Measurements from ENCODE around the gene ECE2.
A peak's percentile ranks its signal among the peaks of the same experiment; 100 is the strongest.

ECE2 gene

GRCh38 chr3:184332370-184333090, 56.7 kb downstream of the ECE2 start:
- Histone ChIP-seq H3K4me2 (ENCODE audit: low read length) (no peak overlapping the region), H3K9me3 (ENCODE audit: control insufficient read depth, low read length) (no peaks in the 10 kb centered on the region), H3K27me3 (ENCODE audit: control insufficient read depth, insufficient read depth, low read length) (no peaks in the 10 kb centered on the region), H3K27ac (peak overlapping the region; percentile 61), H3K4me3 (ENCODE audit: low read depth, low read length) (no peak overlapping the region), H2AFZ (no peak overlapping the region), H3K9ac (no peak overlapping the region), H3K36me3 (ENCODE audit: control insufficient read depth, insufficient read depth, low read length) (no peaks in the 10 kb centered on the region), H3K79me2 (peaks cover 4% of the 10 kb centered on the region), H3K4me1 (peaks cover 17% of the 10 kb centered on the region)
- TF ChIP-seq, protein P1, sequence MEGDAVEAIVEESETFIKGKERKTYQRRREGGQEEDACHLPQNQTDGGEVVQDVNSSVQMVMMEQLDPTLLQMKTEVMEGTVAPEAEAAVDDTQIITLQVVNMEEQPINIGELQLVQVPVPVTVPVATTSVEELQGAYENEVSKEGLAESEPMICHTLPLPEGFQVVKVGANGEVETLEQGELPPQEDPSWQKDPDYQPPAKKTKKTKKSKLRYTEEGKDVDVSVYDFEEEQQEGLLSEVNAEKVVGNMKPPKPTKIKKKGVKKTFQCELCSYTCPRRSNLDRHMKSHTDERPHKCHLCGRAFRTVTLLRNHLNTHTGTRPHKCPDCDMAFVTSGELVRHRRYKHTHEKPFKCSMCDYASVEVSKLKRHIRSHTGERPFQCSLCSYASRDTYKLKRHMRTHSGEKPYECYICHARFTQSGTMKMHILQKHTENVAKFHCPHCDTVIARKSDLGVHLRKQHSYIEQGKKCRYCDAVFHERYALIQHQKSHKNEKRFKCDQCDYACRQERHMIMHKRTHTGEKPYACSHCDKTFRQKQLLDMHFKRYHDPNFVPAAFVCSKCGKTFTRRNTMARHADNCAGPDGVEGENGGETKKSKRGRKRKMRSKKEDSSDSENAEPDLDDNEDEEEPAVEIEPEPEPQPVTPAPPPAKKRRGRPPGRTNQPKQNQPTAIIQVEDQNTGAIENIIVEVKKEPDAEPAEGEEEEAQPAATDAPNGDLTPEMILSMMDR (IDR thresholded peaks at IDR 0.05), result no peak

- no peaks in the 10 kb centered on the region for H3K27me3 ChIP-seq (ENCODE audit: control insufficient read depth, insufficient read depth, low read length)
- H3K79me2 ChIP-seq, result no peaks in the 10 kb centered on the region
- TF ChIP-seq, protein P1 (IDR thresholded peaks at IDR 0.05), result no peak
- H3K9ac ChIP-seq, result no peak overlapping the region
- no peaks in the 10 kb centered on the region for H3K36me3 ChIP-seq (ENCODE audit: control insufficient read depth, insufficient read depth, low read length)
- H3K9me3 ChIP-seq (ENCODE audit: control insufficient read depth, low read length), result no peaks in the 10 kb centered on the region
- H3K4me2 ChIP-seq (ENCODE audit: low read length), result no peak overlapping the region
- H2AFZ ChIP-seq, result no peak overlapping the region
- H3K4me1 ChIP-seq, result peaks cover 23% of the 10 kb centered on the region
- peak overlapping the region; percentile 61 for H3K27ac ChIP-seq
- H3K4me3 ChIP-seq (ENCODE audit: low read depth, low read length), result no peak overlapping the region
Measured at GRCh38 chr3:184333190-184333589, 57.4 kb downstream of the ECE2 start.

- TF ChIP-seq, protein P1 (IDR thresholded peaks at IDR 0.05), result no peak
- H3K27ac ChIP-seq, result peak overlapping the region; percentile 61
- no peak overlapping the region for H2AFZ ChIP-seq
- no peak overlapping the region for H3K9ac ChIP-seq
- no peaks in the 10 kb centered on the region for H3K36me3 ChIP-seq (ENCODE audit: control insufficient read depth, insufficient read depth, low read length)
- no peaks in the 10 kb centered on the region for H3K9me3 ChIP-seq (ENCODE audit: control insufficient read depth, low read length)
- H3K4me3 ChIP-seq (ENCODE audit: low read depth, low read length), result no peak overlapping the region
- peaks cover 28% of the 10 kb centered on the region for H3K4me1 ChIP-seq
- no peaks in the 10 kb centered on the region for H3K79me2 ChIP-seq
- no peaks in the 10 kb centered on the region for H3K27me3 ChIP-seq (ENCODE audit: control insufficient read depth, insufficient read depth, low read length)
- no peak overlapping the region for H3K4me2 ChIP-seq (ENCODE audit: low read length)
Measured at GRCh38 chr3:184333700-184334099, 57.9 kb downstream of the ECE2 start.

DNA sequence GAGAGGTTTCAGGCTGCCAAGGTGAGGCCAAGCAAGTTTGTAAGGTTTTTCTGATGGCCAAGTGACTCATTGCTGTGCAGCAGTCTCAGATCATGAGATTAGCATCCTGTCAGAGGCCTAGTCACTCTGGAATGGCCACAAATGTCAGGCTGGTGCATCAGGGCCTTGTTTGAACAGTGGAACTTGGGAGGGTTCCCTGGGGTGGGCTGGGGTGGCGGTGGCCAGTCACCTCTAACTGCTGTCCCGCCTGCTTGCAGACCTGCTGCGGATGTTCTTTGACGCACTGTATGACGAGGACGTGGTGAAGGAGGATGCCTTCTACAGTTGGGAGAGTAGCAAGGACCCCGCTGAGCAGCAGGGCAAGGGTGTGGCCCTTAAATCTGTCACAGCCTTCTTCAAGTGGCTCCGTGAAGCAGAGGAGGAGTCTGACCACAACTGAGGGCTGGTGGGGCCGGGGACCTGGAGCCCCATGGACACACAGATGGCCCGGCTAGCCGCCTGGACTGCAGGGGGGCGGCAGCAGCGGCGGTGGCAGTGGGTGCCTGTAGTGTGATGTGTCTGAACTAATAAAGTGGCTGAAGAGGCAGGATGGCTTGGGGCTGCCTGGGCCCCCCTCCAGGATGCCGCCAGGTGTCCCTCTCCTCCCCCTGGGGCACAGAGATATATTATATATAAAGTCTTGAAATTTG, 58.8 kb downstream of the ECE2 start:
- H3K27me3 ChIP-seq (ENCODE audit: control insufficient read depth, insufficient read depth, low read length), result no peaks in the 10 kb centered on the region
- H3K4me3 ChIP-seq (ENCODE audit: low read depth, low read length), result no peak overlapping the region
- H3K36me3 ChIP-seq (ENCODE audit: control insufficient read depth, insufficient read depth, low read length), result no peaks in the 10 kb centered on the region
- H3K9me3 ChIP-seq (ENCODE audit: control insufficient read depth, low read length), result no peaks in the 10 kb centered on the region
- H3K79me2 ChIP-seq, result no peaks in the 10 kb centered on the region
- H3K27ac ChIP-seq, result no peak overlapping the region
- no peak overlapping the region for H3K9ac ChIP-seq
- TF ChIP-seq, protein P1 (IDR thresholded peaks at IDR 0.05), result no peak
- no peak overlapping the region for H3K4me2 ChIP-seq (ENCODE audit: low read length)
- no peak overlapping the region for H2AFZ ChIP-seq
- H3K4me1 ChIP-seq, result peaks cover 36% of the 10 kb centered on the region
